Sigmoid colon (tissue), 4 donors: ENCODE data around the gene PTTG2.

ENCODE experiments used
- EP300 ChIP-seq, 4 donors: sonication (generic); formaldehyde crosslinking; IDR thresholded peaks; one replicate each; pipeline ENCODE4 v1.6.1; 2017; ENCODE audit warnings: antibody characterized with exemption in 4 of 4
- POLR2A ChIP-seq, 2 donors: fragments of 450-650 bp; IDR thresholded peaks; one replicate each; pipeline ENCODE4 v1.6.1; 2016; ENCODE audit warnings: antibody characterized with exemption in 2 of 2, mild to moderate bottlenecking in 2 of 2, moderate library complexity in 2 of 2
- TF ChIP-seq, protein P1 (sequence below), 4 experiments: fragments of 450-650 bp in 3 of 4; fragments of 200-600 bp in 1 of 4; IDR thresholded peaks; one replicate each; pipeline ENCODE4 v1.5.1; 2016 to 2019; ENCODE audit warnings: antibody characterized with exemption in 4 of 4, mild to moderate bottlenecking in 3 of 4, moderate library complexity in 2 of 4

DNA sequence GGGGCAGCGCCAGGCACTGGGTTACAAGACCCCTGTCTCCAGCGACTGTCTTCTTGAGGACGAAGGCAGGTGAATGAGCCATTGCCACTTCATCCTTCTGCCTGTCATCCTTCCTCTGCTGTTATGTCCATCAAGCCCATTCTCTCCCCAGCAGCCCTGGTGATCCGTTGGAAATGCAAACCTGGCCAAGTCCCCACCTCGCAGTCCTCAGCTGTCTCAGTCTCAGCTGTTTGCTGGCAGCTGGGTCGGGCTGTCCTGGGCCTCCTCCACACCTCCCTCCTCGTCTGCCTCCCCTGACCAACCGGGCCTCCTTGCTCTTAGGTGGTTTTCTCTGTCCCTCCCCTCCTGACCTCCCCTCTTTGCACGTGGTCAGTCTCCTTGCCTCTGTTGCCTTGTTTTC is 38.0 kb downstream of the PTTG2 start:
- TF ChIP-seq, protein P1, sequence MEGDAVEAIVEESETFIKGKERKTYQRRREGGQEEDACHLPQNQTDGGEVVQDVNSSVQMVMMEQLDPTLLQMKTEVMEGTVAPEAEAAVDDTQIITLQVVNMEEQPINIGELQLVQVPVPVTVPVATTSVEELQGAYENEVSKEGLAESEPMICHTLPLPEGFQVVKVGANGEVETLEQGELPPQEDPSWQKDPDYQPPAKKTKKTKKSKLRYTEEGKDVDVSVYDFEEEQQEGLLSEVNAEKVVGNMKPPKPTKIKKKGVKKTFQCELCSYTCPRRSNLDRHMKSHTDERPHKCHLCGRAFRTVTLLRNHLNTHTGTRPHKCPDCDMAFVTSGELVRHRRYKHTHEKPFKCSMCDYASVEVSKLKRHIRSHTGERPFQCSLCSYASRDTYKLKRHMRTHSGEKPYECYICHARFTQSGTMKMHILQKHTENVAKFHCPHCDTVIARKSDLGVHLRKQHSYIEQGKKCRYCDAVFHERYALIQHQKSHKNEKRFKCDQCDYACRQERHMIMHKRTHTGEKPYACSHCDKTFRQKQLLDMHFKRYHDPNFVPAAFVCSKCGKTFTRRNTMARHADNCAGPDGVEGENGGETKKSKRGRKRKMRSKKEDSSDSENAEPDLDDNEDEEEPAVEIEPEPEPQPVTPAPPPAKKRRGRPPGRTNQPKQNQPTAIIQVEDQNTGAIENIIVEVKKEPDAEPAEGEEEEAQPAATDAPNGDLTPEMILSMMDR (IDR thresholded peaks at IDR 0.05) = no peak
- no peak for TF ChIP-seq EP300 (IDR thresholded peaks at IDR 0.05)
- no peak for TF ChIP-seq POLR2A (IDR thresholded peaks at IDR 0.05)
